ENCODE data around the gene OR6P1.

DNA sequence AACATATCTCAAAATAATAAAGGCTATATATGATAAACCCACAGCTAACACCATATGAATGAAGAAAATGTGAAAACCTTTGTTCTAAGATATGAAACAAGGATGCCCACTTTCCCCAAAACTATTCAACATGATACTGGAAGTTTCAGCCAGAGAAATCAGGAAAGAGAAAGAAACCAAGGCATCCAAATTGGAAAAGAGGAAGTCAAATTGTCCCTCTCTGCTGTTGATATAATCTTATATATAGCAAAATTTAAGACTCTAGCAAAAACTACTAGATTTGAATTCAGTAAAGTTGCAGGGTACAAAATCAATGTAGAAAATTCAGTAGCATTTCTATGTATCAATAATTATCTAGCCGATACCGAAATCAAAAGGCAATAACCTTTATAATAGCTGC lies 30.4 kb upstream of the OR6P1 start:
- TF ChIP-seq CTCF (IDR thresholded peaks at IDR 0.05; ENCODE audit: borderline replicate concordance, extremely low read depth, low read length, poor library complexity, severe bottlenecking) = no peak
- TF ChIP-seq EZH2 (IDR thresholded peaks at IDR 0.05; ENCODE audit: borderline replicate concordance, low read depth, low read length, severe bottlenecking) = no peak
